Neural progenitor cell (in vitro differentiated cells): ENCODE measurements around the gene ABHD17B. TPM values are rescaled to one million over a fixed set of nuclear protein-coding genes. Genes with fewer than 3 reads are reported as not detected.

ENCODE experiments used
- DNase-seq: peaks from one replicate; pipeline ENCODE4 v3.0.0-alpha.2; 2016; ENCODE audit warnings: low spot score
- H2AFZ ChIP-seq: fragments of 200-600 bp; sonication (generic); replicated peaks from 2 replicates; pipeline ENCODE4 v1.6.1; 2016; ENCODE audit warnings: antibody characterized with exemption
- H3F3A ChIP-seq: fragments of 200-600 bp; sonication (generic); 2 replicates; pipeline ENCODE4 v1.6.1; 2016; ENCODE audit warnings: antibody characterized with exemption, low read depth
- H3K27ac ChIP-seq: fragments of 200-600 bp; sonication (generic); 2 replicates; pipeline ENCODE4 v1.5.1; 2016; ENCODE audit warnings: mild to moderate bottlenecking
- H3K27me3 ChIP-seq: fragments of 200-600 bp; sonication (generic); 2 replicates; pipeline ENCODE4 v1.6.1; 2016; ENCODE audit warnings: mild to moderate bottlenecking, moderate library complexity
- H3K36me3 ChIP-seq: fragments of 200-600 bp; sonication (generic); 2 replicates; pipeline ENCODE4 v1.5.1; 2016
- H3K4me1 ChIP-seq: fragments of 200-600 bp; sonication (generic); 2 replicates; pipeline ENCODE4 v1.6.1; 2016; ENCODE audit warnings: mixed run types
- H3K4me2 ChIP-seq: fragments of 200-600 bp; sonication (generic); 2 replicates; pipeline ENCODE4 v1.6.1; 2016
- H3K4me3 ChIP-seq: fragments of 200-600 bp; sonication (generic); 2 replicates; pipeline ENCODE4 v1.5.1; 2016
- H3K79me2 ChIP-seq: fragments of 200-600 bp; sonication (generic); 2 replicates; pipeline ENCODE4 v1.6.1; 2016; ENCODE audit warnings: low read depth
- H3K9ac ChIP-seq: fragments of 200-600 bp; sonication (generic); 2 replicates; pipeline ENCODE4 v1.6.1; 2016
- H3K9me3 ChIP-seq: fragments of 200-600 bp; sonication (generic); 2 replicates; pipeline ENCODE4 v1.5.1; 2016; ENCODE audit warnings: low read depth
- H4K20me1 ChIP-seq: fragments of 200-600 bp; sonication (generic); 2 replicates; pipeline ENCODE4 v1.6.1; 2016; ENCODE audit warnings: low read depth
- H3K27ac Mint-ChIP-seq: 3 replicates; pipeline ENCODE4 v1.8.0; 2021; ENCODE audit warnings: mixed read lengths
- H3K27me3 Mint-ChIP-seq: 2 replicates; pipeline ENCODE4 v1.8.0; 2022; ENCODE audit warnings: low read depth, mild to moderate bottlenecking, inconsistent platforms, moderate library complexity, mixed read lengths; ENCODE audit not compliant: insufficient read depth
- H3K36me3 Mint-ChIP-seq: 3 replicates; pipeline ENCODE4 v1.8.0; 2021; ENCODE audit warnings: mixed read lengths
- H3K4me1 Mint-ChIP-seq: 3 replicates; pipeline ENCODE4 v1.8.0; 2021; ENCODE audit warnings: mixed read lengths
- H3K4me3 Mint-ChIP-seq: 3 replicates; pipeline ENCODE4 v1.8.0; 2021; ENCODE audit warnings: mild to moderate bottlenecking, moderate library complexity, mixed read lengths
- H3K9me3 Mint-ChIP-seq: 3 replicates; pipeline ENCODE4 v1.8.0; 2020; ENCODE audit warnings: mixed read lengths
- EZH2 ChIP-seq: fragments of 200-600 bp; sonication (generic); IDR thresholded peaks from 2 replicates; pipeline ENCODE4 v1.6.1; 2017; ENCODE audit warnings: antibody characterized with exemption, mild to moderate bottlenecking, moderate library complexity
- EZH2phosphoT487 ChIP-seq: fragments of 200-600 bp; sonication (generic); IDR thresholded peaks from 2 replicates; pipeline ENCODE4 v1.6.1; 2017; ENCODE audit warnings: antibody characterized with exemption
- total RNA-seq: library from RNA; depleted of rRNA; stranded (reverse); fragments of >200 nt; gene quantifications from 2 replicates; pipeline ENCODE4 v1.2.3, GENCODE V29; 2015; ENCODE audit warnings: low replicate concordance
- TF ChIP-seq, protein P1 (sequence below): fragments of 200-600 bp; sonication (generic); IDR thresholded peaks from 2 replicates; pipeline ENCODE4 v1.5.1; 2017; ENCODE audit warnings: antibody characterized with exemption, mild to moderate bottlenecking

Gene ABHD17B
- total RNA-seq, 1 donor from 2014 or later: 96.6 TPM

DNA sequence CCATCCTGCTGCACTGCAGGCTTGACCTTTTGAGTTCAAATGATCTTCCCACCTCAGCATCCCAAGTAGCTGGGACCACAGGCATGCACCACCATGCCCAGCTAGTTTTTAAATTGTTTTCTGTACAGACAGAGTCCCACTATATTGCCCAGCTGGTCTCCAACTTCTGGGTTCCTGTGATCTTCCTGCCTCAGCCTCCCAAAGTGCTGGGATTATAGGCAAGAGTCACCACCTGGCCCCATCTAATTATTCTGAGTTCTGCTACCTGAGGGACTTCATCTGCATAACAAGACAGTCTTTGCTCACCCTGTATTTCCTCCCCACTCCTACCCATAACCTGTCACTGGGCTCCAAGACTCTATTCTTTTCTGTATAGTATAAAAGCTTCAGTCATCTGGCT is 88.1 kb downstream of the ABHD17B start:
- no peak overlapping the region for H3K4me2 ChIP-seq
- TF ChIP-seq, protein P1, sequence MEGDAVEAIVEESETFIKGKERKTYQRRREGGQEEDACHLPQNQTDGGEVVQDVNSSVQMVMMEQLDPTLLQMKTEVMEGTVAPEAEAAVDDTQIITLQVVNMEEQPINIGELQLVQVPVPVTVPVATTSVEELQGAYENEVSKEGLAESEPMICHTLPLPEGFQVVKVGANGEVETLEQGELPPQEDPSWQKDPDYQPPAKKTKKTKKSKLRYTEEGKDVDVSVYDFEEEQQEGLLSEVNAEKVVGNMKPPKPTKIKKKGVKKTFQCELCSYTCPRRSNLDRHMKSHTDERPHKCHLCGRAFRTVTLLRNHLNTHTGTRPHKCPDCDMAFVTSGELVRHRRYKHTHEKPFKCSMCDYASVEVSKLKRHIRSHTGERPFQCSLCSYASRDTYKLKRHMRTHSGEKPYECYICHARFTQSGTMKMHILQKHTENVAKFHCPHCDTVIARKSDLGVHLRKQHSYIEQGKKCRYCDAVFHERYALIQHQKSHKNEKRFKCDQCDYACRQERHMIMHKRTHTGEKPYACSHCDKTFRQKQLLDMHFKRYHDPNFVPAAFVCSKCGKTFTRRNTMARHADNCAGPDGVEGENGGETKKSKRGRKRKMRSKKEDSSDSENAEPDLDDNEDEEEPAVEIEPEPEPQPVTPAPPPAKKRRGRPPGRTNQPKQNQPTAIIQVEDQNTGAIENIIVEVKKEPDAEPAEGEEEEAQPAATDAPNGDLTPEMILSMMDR: no peak

DNA sequence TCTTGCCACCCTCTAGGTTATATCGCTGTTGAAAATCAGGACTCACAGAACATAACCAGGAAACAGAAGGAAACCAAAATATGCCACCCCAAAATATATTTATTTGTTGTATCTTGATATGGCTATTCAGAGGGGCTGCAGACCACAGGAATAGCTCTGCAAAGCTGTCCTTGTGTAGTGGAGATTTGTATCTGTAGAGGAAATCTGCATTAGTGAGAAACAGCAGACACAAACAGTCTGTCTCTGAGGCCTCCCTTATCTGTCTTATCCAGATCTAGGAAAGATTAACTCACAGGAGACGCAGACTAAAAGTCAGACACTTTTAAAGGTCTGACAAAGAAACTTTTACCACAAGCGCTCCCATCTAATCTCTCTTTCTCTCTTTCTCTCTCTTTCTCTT is 88.5 kb downstream of the ABHD17B start:
- H3K4me1 ChIP-seq: peaks cover under 1% of the 10 kb centered on the region
- no peak overlapping the region for H2AFZ ChIP-seq
- no peaks in the 10 kb centered on the region for H3F3A ChIP-seq
- no peaks in the 10 kb centered on the region for H3K36me3 ChIP-seq
- DNase-seq: no peak
- H3K9ac ChIP-seq: no peak overlapping the region
- Mint-ChIP-seq H3K27me3 (no peaks in the 10 kb centered on the region), H3K4me3 (no peak overlapping the region), H3K9me3 (no peaks in the 10 kb centered on the region), H3K36me3 (no peaks in the 10 kb centered on the region), H3K27ac (no peak overlapping the region), H3K4me1 (peaks cover 3% of the 10 kb centered on the region)
- H3K9me3 ChIP-seq: no peaks in the 10 kb centered on the region
- no peak overlapping the region for H3K4me3 ChIP-seq
- H3K4me2 ChIP-seq: no peak overlapping the region
- H3K27ac ChIP-seq: no peak overlapping the region
- TF ChIP-seq, protein P1: no peak
- TF ChIP-seq EZH2 (no peak), EZH2phosphoT487 (no peak)
- no peaks in the 10 kb centered on the region for H3K27me3 ChIP-seq
- H3K79me2 ChIP-seq: no peaks in the 10 kb centered on the region
- no peaks in the 10 kb centered on the region for H4K20me1 ChIP-seq

More for the DNA sequence above, 88.1 kb downstream of the ABHD17B start:
- Histone ChIP-seq H3K4me1 (no peaks in the 10 kb centered on the region), H2AFZ (no peak overlapping the region), H3K36me3 (no peaks in the 10 kb centered on the region), H3K4me3 (no peak overlapping the region), H3K9ac (no peak overlapping the region), H3K27me3 (no peaks in the 10 kb centered on the region), H3F3A (no peaks in the 10 kb centered on the region), H3K9me3 (no peaks in the 10 kb centered on the region), H3K79me2 (no peaks in the 10 kb centered on the region), H3K27ac (no peak overlapping the region), H4K20me1 (no peaks in the 10 kb centered on the region)
- Mint-ChIP-seq H3K4me3 (no peak overlapping the region), H3K27me3 (no peaks in the 10 kb centered on the region), H3K27ac (no peak overlapping the region), H3K4me1 (peaks cover 3% of the 10 kb centered on the region), H3K9me3 (no peaks in the 10 kb centered on the region), H3K36me3 (no peaks in the 10 kb centered on the region)
- no peak for DNase-seq

DNA sequence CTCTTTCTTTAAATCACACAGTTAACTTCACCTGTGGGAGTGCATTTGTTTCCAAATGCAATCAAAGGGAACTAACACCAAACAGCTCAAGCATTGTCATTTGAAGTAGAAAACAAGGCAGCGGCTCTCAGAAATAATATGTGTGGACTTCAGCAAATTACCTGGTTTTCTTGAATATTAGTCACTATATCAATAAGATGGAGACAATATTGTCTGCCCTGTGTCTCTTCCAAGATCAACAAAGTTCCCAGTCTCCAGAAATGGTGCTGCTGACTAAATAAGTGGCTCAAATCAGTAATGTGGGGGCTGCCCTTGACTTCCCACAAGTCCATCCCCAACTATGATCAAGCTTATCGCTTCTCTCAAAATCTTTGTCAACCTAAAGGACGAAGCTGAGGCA is 89.6 kb downstream of the ABHD17B start:
- no peaks in the 10 kb centered on the region for H3K27me3 ChIP-seq
- DNase-seq: no peak
- TF ChIP-seq, protein P1: no peak
- TF ChIP-seq EZH2: no peak
- TF ChIP-seq EZH2phosphoT487: no peak
- H3K9me3 ChIP-seq: no peaks in the 10 kb centered on the region
- peaks cover 10% of the 10 kb centered on the region for H3K4me1 Mint-ChIP-seq
- H3K79me2 ChIP-seq: no peaks in the 10 kb centered on the region
- no peak overlapping the region for H3K4me2 ChIP-seq
- H3K9me3 Mint-ChIP-seq: no peaks in the 10 kb centered on the region
- no peaks in the 10 kb centered on the region for H3F3A ChIP-seq
- H3K36me3 ChIP-seq: no peaks in the 10 kb centered on the region
- no peak overlapping the region for H3K4me3 Mint-ChIP-seq
- H3K4me1 ChIP-seq: peaks cover 8% of the 10 kb centered on the region
- H3K4me3 ChIP-seq: no peak overlapping the region
- H3K9ac ChIP-seq: no peak overlapping the region
- H4K20me1 ChIP-seq: no peaks in the 10 kb centered on the region
- H3K27me3 Mint-ChIP-seq: no peaks in the 10 kb centered on the region
- no peak overlapping the region for H3K27ac Mint-ChIP-seq
- H3K36me3 Mint-ChIP-seq: no peaks in the 10 kb centered on the region
- H2AFZ ChIP-seq: no peak overlapping the region
- H3K27ac ChIP-seq: no peak overlapping the region
